OCI-LY1 (cell line): Measurements from ENCODE around the gene AMPH.

Source experiments
- EZH2 ChIP-seq: fragments of 200-600 bp; sonication (generic), shearing (Covaris generic); IDR thresholded peaks from 2 replicates; pipeline ENCODE4 v1.8.0; 2017; ENCODE audit warnings: borderline replicate concordance, mixed run types, mild to moderate bottlenecking, antibody characterized with exemption, low read length, moderate library complexity, mixed read lengths
- TF ChIP-seq, protein P1 (sequence below): fragments of 200-600 bp; sonication (generic), shearing (Covaris generic); IDR thresholded peaks from 2 replicates; pipeline ENCODE4 v1.5.1; 2017; ENCODE audit warnings: mild to moderate bottlenecking, antibody characterized with exemption, low read length, moderate library complexity, mixed read lengths

DNA sequence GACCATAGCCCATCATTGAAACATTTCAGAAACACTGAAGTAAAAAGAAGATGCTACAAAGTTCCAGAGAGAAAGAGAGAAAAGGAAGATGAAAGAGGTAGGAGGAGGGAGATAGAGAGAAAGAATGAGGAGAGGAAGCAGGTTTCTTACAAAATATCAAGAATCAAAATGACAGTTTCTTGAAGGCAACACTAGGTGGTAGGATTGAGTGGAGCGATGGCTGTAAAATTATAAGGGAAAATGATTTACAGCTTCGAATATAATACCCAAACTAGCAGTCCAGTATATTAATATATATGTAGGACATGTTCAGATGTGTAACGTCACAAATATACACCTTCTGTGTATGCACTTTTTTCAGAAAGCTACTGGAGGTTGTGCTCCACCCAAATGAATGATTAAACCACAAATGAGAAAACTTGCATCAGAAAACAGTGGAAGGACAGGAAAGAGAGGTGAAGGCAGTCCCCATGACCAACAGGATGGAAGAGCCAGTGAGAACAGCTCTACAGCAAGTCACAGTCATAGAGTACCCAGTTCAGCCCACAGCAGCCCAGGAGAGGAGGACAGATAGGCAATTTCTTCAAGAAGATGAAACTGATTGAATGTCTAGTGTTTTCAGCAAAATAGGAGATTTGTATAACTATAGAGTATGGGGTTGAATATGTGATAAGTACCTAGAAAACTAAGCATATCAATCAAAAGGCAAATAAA, 206.3 kb downstream of the AMPH start:
- TF ChIP-seq, protein P1, sequence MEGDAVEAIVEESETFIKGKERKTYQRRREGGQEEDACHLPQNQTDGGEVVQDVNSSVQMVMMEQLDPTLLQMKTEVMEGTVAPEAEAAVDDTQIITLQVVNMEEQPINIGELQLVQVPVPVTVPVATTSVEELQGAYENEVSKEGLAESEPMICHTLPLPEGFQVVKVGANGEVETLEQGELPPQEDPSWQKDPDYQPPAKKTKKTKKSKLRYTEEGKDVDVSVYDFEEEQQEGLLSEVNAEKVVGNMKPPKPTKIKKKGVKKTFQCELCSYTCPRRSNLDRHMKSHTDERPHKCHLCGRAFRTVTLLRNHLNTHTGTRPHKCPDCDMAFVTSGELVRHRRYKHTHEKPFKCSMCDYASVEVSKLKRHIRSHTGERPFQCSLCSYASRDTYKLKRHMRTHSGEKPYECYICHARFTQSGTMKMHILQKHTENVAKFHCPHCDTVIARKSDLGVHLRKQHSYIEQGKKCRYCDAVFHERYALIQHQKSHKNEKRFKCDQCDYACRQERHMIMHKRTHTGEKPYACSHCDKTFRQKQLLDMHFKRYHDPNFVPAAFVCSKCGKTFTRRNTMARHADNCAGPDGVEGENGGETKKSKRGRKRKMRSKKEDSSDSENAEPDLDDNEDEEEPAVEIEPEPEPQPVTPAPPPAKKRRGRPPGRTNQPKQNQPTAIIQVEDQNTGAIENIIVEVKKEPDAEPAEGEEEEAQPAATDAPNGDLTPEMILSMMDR: peak; percentile 20; the same call in 1 of the 2 replicates
- TF ChIP-seq EZH2: no peak
